ENCODE measurements around the gene AHI1. TPM values are rescaled to one million over a fixed set of nuclear protein-coding genes. Genes with fewer than 3 reads are reported as not detected.

The AHI1 gene
- total RNA-seq, 4 donors from 2014 or later = 30.8 to 57.6 (median 38.0) TPM

- no peaks in the 10 kb centered on the region for H3K36me3 ChIP-seq
- DNase-seq (ENCODE audit: low spot score in 2 of 2) = no peak
- no peaks in the 10 kb centered on the region for H3K9me3 ChIP-seq
- H3K27me3 ChIP-seq = no peaks in the 10 kb centered on the region
- H3K4me1 ChIP-seq = peaks cover 0 to 4% (median 0%) of the 10 kb centered on the region in 4 donors
- no peak overlapping the region for H3K27ac ChIP-seq
- TF ChIP-seq CTCF (IDR thresholded peaks at IDR 0.05) = no peak
- no peak for TF ChIP-seq EP300 (IDR thresholded peaks at IDR 0.05)
- 48 to 61% methylated on average over 2 of the region's 2 CpGs for WGBS, 2 donors
- H3K4me3 ChIP-seq = no peak overlapping the region
Observed at GRCh38 chr6:135537741-135538301, 40.3 kb upstream of the AHI1 start.

- WGBS, 2 donors = 0 to 3% methylated on average over 4 of the region's 4 CpGs
Observed at GRCh38 chr6:135535989-135536414, 38.5 kb upstream of the AHI1 start.

GRCh38 chr6:135534773-135535380, 37.3 kb upstream of the AHI1 start:
- no peak for DNase-seq (ENCODE audit: low spot score in 2 of 2)
- Histone ChIP-seq H3K4me3 (no peak overlapping the region), H3K27ac (no peak overlapping the region), H3K27me3 (no peaks in the 10 kb centered on the region), H3K4me1 (peaks cover 0 to 4% (median 0%) of the 10 kb centered on the region in 4 donors), H3K36me3 (no peaks in the 10 kb centered on the region), H3K9me3 (no peaks in the 10 kb centered on the region)
- 81 to 83% methylated on average over 3 of the region's 3 CpGs for WGBS, 2 donors
- TF ChIP-seq EP300 (IDR thresholded peaks at IDR 0.05) = no peak
- TF ChIP-seq POLR2A (IDR thresholded peaks at IDR 0.05) = no peak
- no peak for TF ChIP-seq CTCF (IDR thresholded peaks at IDR 0.05)

More at GRCh38 chr6:135535989-135536414, 38.5 kb upstream of the AHI1 start:
- H3K4me1 ChIP-seq = peaks cover 0 to 4% (median 0%) of the 10 kb centered on the region in 4 donors
- no peaks in the 10 kb centered on the region for H3K27me3 ChIP-seq
- no peaks in the 10 kb centered on the region for H3K9me3 ChIP-seq
- DNase-seq (ENCODE audit: low spot score in 2 of 2) = peak in 1 of 2 donors; percentile 26
- no peak overlapping the region for H3K4me3 ChIP-seq
- H3K36me3 ChIP-seq = no peaks in the 10 kb centered on the region
- TF ChIP-seq POLR2A (IDR thresholded peaks at IDR 0.05) = no peak
- peak; percentile 58 to 73 (median 61) for TF ChIP-seq CTCF (IDR thresholded peaks at IDR 0.05)
- peak in 1 of 2 donors; percentile 40 for TF ChIP-seq EP300 (IDR thresholded peaks at IDR 0.05)
- H3K27ac ChIP-seq = no peak overlapping the region

- Histone ChIP-seq H3K4me3 (no peak overlapping the region), H3K36me3 (no peaks in the 10 kb centered on the region), H3K9me3 (no peaks in the 10 kb centered on the region), H3K27me3 (no peaks in the 10 kb centered on the region), H3K4me1 (peaks cover 0 to 4% (median 0%) of the 10 kb centered on the region in 4 donors), H3K27ac (no peak overlapping the region)
- TF ChIP-seq CTCF (IDR thresholded peaks at IDR 0.05) = no peak
- no peak for TF ChIP-seq POLR2A (IDR thresholded peaks at IDR 0.05)
- no peak for TF ChIP-seq EP300 (IDR thresholded peaks at IDR 0.05)
- WGBS, 2 donors = 69 to 88% methylated on average over 1 of the region's 1 CpG
- DNase-seq (ENCODE audit: low spot score in 2 of 2) = no peak
Observed at GRCh38 chr6:135532559-135532958, 35.0 kb upstream of the AHI1 start.

- Histone ChIP-seq H3K27ac (no peak overlapping the region), H3K36me3 (no peaks in the 10 kb centered on the region), H3K9me3 (no peaks in the 10 kb centered on the region), H3K4me1 (peaks cover 0 to 4% (median 0%) of the 10 kb centered on the region in 4 donors), H3K4me3 (no peak overlapping the region), H3K27me3 (no peaks in the 10 kb centered on the region)
- DNase-seq (ENCODE audit: low spot score in 2 of 2) = no peak
- 96 to 98% methylated on average over 2 of the region's 2 CpGs for WGBS, 2 donors
- TF ChIP-seq EP300 (IDR thresholded peaks at IDR 0.05) (no peak), CTCF (IDR thresholded peaks at IDR 0.05) (no peak), POLR2A (IDR thresholded peaks at IDR 0.05) (no peak)
Observed at GRCh38 chr6:135531954-135532490, 34.5 kb upstream of the AHI1 start.

Measured in tibial nerve (tissue), 4 donors.